Hematopoietic multipotent progenitor cell treated with erythropoietin and hydrocortisone succinate and interleukin-3 and kit ligand, for 6 days (in vitro differentiated cells): ENCODE results near the gene C5orf15.

Experiments used
- DNase-seq: peaks from one replicate; pipeline ENCODE4 v3.0.0-alpha.2; 2015

Gene C5orf15

DNA sequence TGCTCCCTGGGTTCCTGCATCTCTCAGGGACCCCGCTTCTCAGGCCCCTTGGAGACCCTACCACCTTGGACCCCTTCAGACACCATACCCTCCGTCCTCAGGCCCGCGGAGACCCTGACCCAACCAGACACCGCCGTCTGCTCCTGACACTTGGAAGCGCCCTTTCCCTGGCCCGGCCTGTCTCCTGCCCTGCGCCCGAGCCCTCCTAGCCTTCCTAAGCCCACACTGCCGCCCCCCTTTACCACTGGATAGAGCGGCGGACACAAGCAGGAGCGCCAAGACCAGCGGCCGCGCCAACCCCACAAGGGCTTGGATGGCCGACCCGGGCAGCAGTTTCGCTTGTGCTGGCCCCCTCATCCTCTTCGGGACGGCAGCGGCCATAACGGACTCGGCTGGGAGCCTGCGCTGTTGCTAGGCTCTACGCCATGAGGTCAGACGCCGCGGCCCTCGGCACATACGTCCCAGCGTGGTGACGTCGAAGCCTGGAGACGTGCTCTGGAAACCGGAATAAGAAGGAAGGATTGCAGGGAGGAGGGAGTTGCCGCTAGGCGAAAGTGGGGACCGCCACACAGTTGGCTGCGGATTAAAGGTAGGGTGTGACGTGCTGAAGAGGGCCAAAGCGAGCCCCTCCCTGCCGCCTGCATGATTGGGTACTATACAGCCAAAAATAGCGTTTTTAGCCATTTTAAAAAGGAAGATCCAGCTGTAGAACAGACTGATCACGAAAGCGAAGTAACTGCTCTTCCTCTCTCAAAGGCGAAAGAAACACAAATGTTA, at the start of gene C5orf15:
TSS of gene C5orf15 (minus strand) at position 422 of the 777 bp plus-strand sequence. CDS start at position 381, 41 bp downstream.
- peak; percentile 98 for DNase-seq

DNA sequence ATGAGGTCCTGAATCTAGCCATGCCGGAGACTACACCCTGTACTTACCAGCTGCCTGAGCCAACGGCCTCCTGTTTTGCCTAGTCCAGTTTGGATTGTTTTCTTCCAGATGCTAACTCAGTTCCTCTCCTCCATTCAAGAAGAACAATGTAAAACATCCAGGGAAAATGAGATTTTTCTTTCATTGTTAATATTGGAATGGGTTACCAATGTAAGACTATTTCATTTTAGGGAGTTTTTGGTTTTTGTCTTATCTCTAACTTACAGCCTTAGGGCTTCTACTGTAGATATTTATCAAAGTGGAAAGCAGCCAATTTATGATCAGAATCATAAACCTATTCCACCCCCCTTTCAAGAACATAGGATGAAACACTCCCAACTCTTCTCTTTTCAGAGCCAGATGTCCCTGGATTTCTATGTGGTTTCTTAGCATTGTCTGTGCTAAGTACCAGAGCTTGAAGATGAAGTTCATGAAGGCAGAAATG, 39.9 kb upstream of the C5orf15 start:
- DNase-seq, result no peak

DNA sequence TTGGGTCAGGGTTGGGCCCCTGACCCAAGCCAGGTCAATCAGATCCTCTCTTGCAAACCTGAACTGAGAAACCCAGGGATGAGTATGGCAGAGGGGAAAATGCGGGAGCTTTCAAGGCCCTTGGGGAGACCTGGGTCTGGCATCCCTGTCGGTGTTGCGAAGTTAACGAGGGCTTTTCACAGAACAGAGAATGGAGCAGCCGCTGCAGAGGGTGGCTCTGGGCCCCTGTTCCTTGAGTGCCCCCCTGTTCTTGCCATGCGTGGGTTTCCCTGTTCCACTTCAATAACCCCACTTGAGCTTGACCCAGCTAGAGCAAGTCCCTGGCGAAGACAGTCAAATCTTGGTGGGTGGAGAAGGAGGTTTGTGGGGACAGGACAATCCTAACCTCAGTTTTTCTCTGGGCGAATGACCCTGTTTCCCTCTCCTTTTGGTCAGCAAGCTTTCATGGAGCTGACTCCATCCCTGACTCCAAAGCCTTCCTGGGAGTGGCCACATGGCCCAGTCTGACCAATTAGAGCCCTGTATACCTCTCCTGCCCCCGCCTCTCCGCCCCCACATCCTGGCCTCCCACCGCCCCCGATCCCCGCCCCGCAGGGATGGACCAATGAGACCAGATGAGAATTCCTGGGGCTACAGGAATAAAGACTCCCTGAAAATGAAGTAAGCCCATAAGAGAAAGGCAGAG, 39.3 kb upstream of the C5orf15 start:
- DNase-seq, result no peak

DNA sequence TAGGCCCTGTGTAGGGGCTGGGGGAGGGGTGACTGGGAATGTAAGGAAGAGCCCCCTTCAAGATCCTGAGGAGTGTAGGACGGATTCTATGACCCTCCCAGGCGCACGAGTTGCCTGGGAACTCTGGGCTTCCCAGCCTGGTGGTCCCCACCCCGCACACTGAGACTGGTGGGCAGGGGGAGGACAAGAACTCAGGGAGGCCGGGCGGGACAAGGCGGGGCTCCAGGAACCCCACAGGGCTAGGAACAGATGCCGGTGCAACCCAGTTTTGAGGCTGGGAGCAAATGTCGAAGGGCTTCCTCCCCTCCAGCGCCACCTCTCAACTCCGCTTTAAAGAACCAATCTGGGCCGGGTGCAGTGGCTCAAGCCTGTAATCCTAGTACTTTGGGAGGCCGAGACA, 37.7 kb upstream of the C5orf15 start:
- DNase-seq, result no peak

DNA sequence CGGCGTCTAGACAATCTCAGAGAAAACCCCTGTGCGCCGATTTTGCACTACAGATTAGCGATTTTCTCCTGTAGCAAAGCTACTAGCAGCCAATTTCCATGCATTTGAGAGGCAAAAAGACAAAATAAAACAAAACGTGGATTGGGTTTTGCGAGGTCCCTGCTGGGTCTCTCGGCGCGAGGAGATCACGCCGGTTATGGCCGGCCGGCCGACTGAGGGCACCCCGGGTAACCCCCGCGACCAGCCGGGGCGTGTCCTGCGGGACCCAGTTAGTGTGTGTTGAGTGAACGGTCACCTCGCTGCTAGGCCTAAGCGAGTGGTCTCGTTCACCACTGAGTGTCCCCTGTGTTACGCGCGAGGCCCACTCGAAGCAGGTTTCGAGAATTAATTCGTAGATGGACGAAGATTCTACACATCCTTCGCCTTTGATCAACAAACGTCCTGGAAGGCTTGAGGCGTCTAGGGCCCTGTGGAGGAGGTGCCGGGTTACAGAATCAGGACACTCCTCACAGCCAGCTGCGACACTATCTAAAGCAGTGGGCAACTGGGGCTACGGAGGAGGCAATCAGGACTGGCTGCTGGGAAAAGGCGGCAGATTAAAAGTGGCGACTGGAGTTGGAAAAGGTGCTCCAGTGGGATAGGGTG, 37.1 kb upstream of the C5orf15 start:
- DNase-seq, result no peak

DNA sequence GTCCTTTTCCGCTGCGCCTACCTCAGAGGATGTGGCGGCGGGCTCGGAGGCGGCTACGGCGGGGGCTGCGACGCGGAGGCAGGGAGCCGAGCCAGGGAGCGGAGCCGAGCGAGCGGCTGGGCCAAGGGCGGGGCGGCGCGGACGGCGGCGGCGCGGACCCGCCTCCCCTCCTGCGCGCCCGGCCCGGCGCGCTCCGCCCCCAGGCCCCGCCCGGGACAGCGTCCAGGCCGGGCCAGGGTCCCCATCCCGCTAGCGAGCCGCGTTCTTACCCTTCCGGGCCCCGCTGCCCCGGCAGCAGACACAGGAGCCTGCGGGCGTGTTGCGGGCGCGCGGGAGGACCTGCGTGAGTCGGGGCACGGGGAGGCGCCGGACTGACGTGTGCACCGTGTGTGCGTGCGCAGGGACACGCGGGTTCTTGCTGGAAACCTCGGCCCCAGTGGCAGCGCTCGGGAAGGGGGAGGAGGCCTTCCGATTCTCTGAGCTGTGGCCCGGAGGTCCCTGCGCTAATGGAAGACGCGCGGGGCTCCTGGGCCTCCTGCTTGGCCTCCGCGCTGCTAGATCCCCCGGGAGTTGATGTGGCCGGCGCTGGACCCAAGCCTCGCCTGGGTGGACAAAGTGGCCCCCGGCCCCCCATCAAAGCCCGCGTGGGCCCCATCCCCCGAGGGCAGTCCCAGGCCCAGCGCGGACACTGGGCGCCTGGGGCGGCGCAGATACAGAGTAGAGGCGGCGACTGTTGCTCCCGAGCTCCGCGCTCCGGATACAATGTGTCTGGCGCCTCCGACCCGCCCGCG, 36.4 kb upstream of the C5orf15 start, which contains the start of gene VDAC1:
TSS of gene VDAC1 (minus strand) at position 350 of the 791 bp plus-strand sequence. CDS start 11,963 bp downstream, outside the sequence.
- DNase-seq, result peak; percentile 85

DNA sequence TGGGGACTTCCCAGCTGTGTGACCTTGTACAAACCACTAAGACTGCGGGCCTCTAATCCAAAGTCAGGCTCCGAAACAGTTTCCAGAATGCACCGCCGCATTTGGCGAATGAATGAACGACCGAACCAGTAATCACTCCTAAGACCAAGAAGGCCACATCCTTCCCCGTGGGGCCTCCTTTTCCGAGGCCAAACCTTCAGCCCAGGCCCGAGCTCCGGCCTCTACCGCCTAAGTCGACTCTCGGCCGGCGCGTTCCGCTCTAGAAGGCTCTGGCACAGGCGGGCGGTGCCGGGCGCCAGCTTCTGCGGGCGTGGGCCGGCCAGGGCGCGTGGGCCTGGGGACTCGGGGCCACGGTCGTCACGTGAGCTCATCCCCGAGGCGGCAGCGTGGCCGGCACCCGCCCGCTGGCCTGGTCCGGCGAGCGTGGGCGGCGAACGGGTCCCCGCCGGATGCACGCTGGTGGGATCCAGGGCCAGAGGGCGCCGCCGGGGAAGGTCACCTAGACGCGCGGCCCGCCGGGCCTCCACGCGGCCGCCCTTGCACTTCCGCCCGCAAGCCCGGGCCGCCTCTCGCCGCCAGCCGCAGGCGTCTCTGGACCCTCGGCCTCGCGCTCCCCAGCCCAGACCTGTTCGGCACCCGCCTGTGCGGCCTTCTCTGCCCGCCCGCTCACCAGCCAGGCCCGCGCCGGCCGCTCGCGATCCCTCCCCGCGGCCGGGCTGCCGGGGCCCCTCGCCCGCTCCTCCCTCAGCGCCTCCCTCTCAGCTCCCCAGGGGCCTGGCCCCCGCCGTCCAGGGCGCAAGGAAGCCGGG, 35.6 kb upstream of the C5orf15 start:
- peak; percentile 62 for DNase-seq

DNA sequence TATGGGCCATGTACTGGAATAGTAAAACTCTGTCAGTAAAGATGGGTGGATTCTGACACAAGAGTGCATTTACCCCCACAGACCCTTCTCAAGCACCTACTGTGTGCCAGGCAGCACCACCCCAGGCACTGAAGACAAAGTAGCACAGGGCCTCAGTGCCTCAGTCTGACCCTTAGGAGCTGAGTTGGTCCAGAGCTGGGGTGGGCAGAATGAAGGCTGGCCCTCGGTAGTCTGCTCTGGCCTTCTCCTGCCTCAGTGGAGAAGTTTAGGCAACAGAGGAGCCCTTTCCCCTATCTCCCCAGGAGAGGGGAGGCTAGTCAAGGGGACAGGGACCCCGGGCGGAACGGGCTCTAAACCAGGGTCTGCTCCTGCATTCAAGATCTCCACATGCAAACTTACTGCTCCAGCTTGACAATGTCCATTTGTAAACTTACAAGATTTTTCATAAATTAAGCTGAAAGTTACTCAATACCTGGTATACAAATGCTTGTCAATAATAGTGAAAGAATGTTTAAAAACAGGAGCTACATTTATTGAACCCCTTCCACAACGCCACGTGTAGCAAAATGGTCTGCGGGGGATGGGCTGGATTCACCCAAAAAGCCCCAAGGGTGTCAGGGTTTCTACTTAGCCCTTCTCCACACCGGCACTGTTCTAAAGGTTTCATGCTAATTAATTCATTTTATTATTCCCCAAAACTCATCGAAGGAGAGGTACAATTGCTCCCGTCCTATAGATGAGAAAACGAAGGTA, 34.8 kb upstream of the C5orf15 start:
- DNase-seq, result peak; percentile 66

DNA sequence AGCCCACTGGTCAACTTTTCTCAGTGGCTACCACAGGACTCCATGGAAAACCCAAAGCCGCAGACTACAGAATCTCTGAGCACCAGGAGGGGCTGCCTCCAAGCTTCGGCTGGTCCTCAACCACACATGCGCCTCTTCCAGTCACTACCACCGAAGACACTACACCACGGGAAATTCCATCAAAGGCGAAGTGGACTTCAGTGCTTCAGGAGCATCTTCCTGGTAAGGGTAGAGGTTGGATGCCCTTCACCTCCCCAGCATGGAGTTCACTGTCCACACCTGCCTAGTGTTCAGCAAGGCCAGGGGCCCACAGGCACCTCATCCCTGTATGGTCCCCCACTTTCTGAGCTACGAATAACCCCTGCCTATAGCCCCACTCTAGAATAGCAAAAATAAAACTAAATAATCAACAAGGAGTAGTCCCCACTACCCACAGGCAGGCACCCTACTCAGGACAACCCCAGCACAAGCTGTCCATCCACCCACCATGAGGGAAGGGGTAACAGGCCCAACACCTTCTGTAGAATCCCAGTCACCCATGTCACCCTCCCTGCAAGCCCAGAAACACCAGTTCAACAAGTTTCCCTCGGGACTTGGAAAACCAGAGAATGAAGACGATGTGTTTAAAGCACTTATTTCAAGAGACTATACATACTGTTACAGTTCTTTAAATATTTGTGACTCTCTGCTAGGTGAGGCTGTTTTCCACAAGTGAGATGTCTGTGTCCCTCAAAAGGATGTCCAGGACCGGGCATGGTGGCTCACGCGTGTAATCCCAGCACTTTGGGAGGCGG, 33.7 kb upstream of the C5orf15 start:
- DNase-seq, result no peak

DNA sequence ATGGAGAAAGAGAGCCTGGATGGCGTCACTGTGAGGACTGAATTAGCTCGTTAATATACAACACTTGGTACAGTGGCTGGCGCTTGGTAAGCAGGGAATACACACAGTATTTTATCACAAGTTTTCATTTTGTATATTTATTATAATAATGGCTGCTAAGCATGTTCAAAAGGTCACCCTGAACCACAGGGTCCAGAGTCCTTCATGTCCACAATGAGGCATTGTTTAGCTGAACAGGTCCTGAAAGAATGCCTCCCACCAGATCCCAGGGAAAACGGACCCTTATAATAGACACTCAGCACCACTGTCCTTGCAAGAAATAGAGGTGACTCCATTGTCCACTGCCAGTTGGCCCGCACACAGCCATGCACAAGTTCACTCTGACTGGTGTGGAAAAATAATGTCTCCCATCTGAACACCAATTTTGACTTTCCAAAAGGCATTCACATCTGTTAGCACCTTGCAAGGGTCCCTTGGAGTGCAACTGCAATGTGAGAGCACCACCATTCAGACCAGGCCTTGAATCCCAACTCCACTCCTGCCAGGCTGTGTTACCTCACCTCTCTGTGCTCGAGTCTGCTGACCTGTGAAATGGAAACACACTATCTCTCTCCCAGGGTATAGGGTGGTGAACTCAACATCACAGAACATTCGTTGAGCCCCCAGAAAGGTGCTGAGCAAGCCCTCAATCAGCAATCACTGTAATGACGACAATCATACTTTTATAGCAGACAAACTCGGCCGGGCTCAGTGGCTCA, 32.5 kb upstream of the C5orf15 start:
- no peak for DNase-seq

DNA sequence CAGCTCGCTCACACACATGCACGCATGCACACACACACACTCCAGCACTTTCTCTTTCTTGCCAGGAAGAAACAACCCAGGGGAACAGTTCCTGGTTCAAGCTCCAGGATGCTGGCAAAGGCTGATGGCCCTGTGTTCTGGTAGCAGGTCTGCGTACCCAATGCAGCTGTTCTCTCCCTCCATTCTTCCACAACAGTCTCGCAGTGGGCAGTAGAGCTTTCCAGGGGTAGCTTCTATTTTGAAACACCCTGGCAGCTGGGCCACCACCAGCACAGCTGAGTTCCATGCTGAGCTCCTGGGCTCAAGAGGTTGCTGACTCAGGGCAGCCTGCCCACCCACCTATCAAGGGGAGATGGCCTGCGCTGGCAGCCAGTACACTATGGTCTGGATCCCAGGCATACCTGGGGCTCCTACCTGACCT, 31.7 kb upstream of the C5orf15 start:
- no peak for DNase-seq

DNA sequence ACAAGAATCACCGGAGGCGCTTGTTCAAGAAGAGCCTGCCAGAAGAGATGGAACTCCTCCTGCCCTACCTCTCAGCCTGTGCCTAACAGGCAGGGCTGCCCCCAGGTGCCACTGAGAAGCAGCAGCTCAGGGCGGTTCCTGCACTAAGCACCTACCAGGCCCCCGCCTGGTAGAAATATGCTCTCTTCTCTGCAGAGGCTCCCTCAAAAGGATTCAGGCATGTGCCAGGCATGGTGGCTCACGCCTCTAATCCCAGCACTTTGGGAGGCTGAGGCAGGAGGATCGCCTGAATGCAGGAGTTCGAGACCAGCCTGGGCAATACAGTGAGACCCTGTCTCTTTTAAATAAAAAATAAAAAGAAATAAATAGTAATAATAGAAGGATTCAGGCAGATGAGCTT, 30.4 kb upstream of the C5orf15 start:
- DNase-seq, result no peak

DNA sequence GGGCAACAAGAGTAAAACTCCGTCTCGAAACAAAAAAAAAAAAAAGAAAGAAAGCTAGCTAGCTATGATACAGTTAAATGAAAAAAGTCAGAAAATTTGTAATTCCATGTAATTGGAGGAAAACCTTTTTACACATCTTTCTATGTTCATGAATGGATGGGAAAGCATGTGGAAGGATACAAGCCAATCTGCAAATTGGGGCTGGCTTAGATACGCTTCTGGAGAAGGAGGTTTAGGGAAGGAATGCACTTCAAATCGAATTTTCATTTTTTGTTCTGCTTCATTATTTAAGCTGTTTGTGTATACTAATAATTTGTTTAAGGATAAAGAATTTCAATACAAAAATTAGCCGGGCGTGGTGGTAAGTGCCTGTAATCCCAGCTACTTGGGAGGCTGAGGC, 29.6 kb upstream of the C5orf15 start:
- no peak for DNase-seq

DNA sequence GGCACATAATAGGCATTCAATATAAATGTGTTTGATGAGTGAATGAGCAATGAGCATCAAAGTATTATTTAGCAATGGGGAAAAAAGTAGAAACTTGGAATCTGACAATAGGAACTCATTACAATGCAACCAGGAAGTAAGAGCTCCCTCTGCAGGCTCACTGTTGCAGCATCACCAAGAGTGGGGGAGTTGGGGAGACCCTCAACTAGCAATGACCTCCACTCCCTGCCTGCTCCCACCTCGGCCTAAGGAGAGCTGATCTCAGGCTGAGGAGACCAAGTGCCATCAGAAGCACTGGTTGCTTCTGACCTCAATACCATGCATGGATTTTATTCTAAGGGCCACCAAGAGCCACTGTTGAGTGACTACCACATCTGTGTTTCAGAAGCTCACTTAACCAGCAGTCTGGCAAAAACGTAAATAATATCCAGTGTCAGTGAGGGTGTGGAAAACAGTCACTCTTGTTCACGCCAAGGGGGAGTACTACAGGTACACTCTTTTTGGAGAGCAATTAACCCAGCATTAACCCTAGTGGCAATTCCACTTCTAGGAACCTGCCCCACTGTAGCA, 28.3 kb upstream of the C5orf15 start:
- DNase-seq, result peak; percentile 54

DNA sequence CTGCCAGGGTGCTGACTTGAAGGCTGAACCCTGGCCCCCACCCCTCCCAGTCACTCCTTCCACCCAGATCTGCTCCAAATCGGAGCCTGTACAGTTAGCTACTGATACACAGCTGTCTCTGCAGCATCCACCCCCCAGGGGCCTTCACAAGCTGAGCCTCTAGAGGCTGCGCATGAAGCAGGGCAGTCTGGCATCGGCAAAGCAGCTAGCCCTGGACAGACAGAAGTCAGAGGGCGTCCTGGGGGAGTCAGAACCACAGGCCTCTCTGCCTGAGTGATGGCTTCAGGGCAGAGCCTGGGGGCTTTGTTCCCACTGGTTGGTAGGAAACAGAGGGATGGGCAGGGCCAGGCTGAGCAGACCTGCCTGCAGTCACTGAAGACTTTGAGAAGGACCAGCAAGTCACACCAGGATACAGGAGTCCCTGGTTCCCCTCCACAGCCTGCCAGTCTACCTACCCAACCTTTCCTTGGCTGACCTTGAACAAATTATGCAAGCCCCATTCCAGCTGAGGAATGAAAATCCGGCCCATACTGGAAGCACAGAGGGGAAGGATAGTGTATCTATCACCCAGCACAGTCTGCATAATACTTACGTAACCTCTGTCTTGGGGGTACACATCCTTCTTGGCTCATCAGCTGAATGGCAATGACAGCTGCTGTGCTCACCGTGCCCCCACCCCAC, 27.6 kb upstream of the C5orf15 start:
- DNase-seq, result no peak

DNA sequence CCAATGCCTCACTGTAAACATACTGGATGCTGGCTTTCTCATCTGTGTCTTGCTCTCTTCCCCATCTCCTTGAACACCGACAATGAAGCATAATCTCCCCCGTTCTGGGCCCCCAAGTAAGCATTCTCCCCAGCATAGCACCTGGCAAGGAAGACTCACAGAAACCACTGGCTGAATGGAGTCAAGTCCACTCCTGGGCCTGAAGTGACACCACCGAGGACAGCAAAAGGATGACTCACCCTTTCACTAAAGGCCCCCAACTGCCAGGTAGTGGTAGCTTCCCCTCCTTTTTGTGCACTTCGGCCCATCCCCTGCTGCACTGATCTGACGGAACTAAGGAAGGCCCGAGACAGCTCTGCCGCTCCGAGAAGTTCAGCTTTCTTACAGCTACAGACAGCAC, 26.9 kb upstream of the C5orf15 start:
- no peak for DNase-seq

DNA sequence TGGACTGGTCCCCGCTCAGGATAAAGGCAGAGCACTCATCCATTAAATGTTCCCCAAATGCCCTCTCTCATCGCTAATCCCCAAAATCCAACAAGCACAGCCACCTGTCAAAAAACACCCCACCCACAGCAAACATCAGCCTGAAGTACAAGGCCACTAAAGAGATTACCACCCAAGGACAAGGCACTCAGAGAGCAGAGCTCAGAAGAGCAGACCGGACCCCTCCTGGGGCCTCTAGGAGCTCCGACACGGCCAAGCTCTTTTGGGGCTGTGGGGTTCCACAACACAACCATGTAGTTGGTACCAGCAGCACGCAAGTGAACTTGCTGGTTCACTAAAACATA, 26.5 kb upstream of the C5orf15 start:
- DNase-seq, result no peak

DNA sequence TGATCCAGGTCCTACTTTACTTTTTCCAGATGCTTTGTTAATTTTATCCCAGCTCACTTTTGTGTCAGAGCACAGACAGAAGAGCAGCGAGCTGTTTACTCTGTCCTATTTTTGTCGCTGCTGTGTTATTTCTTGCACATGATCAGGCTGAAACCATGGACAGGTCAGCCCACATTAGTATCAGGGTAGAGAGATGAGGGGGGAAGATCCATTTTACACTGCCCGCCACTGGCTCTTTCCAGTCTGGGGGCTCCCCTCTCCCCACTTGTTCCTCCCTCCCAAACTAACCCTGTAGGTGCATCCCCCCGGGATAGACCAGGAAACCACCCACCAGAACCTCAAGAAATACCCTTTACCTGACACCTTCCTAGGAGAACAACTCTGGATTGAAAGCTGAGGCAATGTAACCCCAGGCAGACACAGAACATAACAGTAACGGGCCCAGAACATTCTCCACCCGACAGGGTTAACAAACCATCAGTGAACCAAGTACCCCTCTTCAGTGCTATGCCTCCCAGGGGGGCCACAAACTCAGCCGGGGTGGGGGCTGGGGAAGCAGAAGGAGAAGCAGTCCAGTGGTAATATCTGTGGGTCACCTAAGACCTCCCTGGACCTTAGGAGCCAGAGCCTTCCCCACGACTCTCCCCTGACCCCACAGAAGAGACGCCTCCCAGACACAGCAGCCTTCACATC, 26.0 kb upstream of the C5orf15 start:
- no peak for DNase-seq
